Epithelial cell of proximal tubule (primary cell): ENCODE results near the gene CATSPERB. TPM values are rescaled to one million over a fixed set of nuclear protein-coding genes. Genes with fewer than 3 reads are reported as not detected.
"Not testable (repeated sequence)": the region's sequence is repeated elsewhere in the genome, so short reads cannot be mapped to it uniquely, and the experiment has no call there.

ENCODE experiments used
- DNase-seq: peaks from one replicate; pipeline ENCODE4 v3.0.0-alpha.2; 2011; ENCODE audit warnings: low read depth
- H3K4me3 ChIP-seq: 2 replicates; pipeline ENCODE4 v1.5.1; 2011; ENCODE audit warnings: low read depth, mild to moderate bottlenecking, low read length
- CTCF ChIP-seq: conservative IDR thresholded peaks from 2 replicates; pipeline ENCODE4 v1.5.1; 2012; ENCODE audit warnings: low read depth, mild to moderate bottlenecking, low read length
- total RNA-seq: library from RNA; depleted of rRNA; stranded (reverse); fragments of >200 nt; gene quantifications from 2 replicates; pipeline ENCODE4 v1.2.3, GENCODE V29; 2015

CATSPERB gene
- total RNA-seq, 1 donor from 2014 or later: not detected

GRCh38 chr14:91679273-91679672 lies 52.6 kb downstream of the CATSPERB start:
- TF ChIP-seq CTCF: no peak
- no peak for DNase-seq

DNA sequence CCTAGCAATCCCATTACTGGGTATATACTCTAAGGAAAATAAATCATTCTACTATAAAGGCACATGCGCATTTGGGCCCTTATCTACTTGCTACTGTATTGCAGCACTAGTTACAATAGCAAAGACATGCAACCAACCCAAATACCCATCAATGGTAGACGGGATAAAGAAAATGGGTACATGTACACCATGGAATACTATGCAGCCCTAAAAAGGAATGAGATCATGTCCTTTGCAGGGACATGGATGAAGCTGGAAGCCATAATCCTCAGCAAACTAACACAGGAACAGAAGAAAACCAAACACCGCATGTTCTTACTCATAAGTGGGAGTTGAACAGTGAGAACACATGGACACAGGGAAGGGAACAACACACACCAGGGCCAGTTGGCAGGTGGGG lies 54.2 kb downstream of the CATSPERB start:
- H3K4me3 ChIP-seq: not testable (repeated sequence)

More at GRCh38 chr14:91679273-91679672, 52.6 kb downstream of the CATSPERB start:
- H3K4me3 ChIP-seq: no peak overlapping the region

GRCh38 chr14:91674911-91675310 lies 57.0 kb downstream of the CATSPERB start:
- no peak overlapping the region for H3K4me3 ChIP-seq
- no peak for TF ChIP-seq CTCF
- DNase-seq: no peak

More for the DNA sequence above, 54.2 kb downstream of the CATSPERB start:
- not testable (repeated sequence) for DNase-seq

- no peak for TF ChIP-seq CTCF
- no peak for DNase-seq
Measured at GRCh38 chr14:91669867-91670266, 62.0 kb downstream of the CATSPERB start.

GRCh38 chr14:91667101-91667500 lies 64.8 kb downstream of the CATSPERB start:
- H3K4me3 ChIP-seq, DNase-seq: not testable (repeated sequence)

More at GRCh38 chr14:91669867-91670266, 62.0 kb downstream of the CATSPERB start:
- H3K4me3 ChIP-seq: no peak overlapping the region

GRCh38 chr14:91660790-91661189 lies 71.1 kb downstream of the CATSPERB start:
- no peak for TF ChIP-seq CTCF
- no peak overlapping the region for H3K4me3 ChIP-seq

GRCh38 chr14:91654836-91655235 lies 77.0 kb downstream of the CATSPERB start:
- no peak for DNase-seq
- no peak for TF ChIP-seq CTCF
- H3K4me3 ChIP-seq: no peak overlapping the region

More at GRCh38 chr14:91660790-91661189, 71.1 kb downstream of the CATSPERB start:
- no peak for DNase-seq

GRCh38 chr14:91653451-91653850 lies 78.4 kb downstream of the CATSPERB start:
- no peak for DNase-seq
- TF ChIP-seq CTCF: no peak
- no peak overlapping the region for H3K4me3 ChIP-seq
